ENCODE measurements around the gene B4GALNT1.
"Not testable (repeated sequence)": the region's sequence is repeated elsewhere in the genome, so short reads cannot be mapped to it uniquely, and the experiment has no call there.

The B4GALNT1 gene

DNA sequence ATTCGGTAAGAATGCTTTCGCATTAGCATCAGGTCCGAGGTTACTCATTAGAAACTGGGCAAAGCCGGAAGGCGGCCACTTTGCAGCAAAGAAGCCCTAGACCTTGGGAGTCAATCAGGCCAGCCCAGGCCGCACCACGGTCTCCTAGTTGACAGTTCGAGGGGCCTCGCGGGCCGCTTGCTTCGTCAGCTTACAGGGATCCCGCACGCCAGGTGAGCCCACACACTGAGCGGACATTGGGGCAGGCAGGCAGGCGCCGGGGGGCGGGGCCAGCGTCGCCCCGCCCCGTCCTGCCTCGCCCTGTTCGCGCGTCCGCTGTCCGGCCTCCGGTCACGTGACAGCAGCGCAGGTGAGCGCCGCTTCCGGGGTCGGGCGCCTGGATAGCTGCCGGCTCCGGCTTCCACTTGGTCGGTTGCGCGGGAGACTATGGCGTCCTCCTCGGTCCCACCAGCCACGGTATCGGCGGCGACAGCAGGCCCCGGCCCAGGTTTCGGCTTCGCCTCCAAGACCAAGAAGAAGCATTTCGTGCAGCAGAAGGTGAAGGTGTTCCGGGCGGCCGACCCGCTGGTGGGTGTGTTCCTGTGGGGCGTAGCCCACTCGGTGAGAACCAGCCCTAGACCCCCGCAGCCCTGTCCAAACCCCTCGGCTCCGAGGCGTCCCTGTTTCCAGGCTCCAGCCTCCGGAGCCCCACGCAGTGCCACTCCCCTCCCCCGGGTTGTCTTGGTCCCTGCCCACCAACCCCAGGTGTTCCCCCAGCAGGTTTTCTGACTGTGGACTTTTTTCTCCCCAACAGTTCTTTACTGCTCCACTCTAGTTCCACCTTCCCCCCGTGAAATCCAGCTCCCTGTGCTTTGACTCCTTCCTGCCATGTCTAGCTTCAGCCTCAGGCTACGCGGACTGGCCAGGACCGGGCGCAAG lies 41.9 kb downstream of the B4GALNT1 start, which contains the start of gene PIP4K2C:
PIP4K2C (plus strand) TSS at position 329 of the 918 bp plus-strand sequence; CDS start at position 427, 98 bp downstream.
- 1% methylated on average over 42 to 65 of the region's 69 CpGs for WGBS, 2 experiments (ENCODE audit: insufficient coverage in 2 of 2)
- peak within 1 kb of the TSS; percentile 70 for H3K4me3 ChIP-seq (ENCODE audit: extremely low read depth, insufficient read depth, low read length, poor library complexity, severe bottlenecking)
- no peaks in the 10 kb centered on the region for H3K9me3 ChIP-seq (ENCODE audit: control insufficient read depth, low read length)
- H3K4me1 ChIP-seq (ENCODE audit: control insufficient read depth, insufficient read depth, low read length, poor library complexity, severe bottlenecking): peaks cover 3% of the 10 kb centered on the region
- H3K27ac ChIP-seq (ENCODE audit: low read depth, low read length, severe bottlenecking): no peak within 1 kb of the TSS
- H3K36me3 ChIP-seq (ENCODE audit: control insufficient read depth, insufficient read depth, low read length): peaks cover 2% of the 10 kb centered on the region

DNA sequence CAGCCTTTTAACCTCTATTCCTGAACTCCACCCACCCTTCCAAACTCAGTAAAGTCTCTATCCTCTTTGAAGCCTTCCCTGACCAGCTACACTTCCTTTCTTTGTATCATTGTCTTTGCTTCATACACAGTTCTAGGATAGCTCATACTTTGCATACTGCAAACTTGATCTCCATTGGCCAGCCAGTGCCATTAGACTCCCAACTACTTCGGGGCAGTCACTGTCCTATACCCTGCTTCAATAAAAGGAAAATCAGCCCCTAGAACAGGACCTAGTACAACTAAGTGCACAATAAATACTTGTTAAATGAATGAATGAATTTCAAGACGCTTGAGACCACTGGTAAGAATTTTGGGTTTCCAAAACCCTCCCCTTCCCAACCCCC lies 42.5 kb downstream of the B4GALNT1 start:
- WGBS, 2 experiments (ENCODE audit: insufficient coverage in 2 of 2): 83% methylated on average over 1 of the region's 2 CpGs; no CpG with 5 or more reads in 1 of the 2 experiments
- Histone ChIP-seq H3K27ac (ENCODE audit: low read depth, low read length, severe bottlenecking) (no peak overlapping the region), H3K4me3 (ENCODE audit: extremely low read depth, insufficient read depth, low read length, poor library complexity, severe bottlenecking) (peak overlapping the region; percentile 70), H3K4me1 (ENCODE audit: control insufficient read depth, insufficient read depth, low read length, poor library complexity, severe bottlenecking) (peaks cover 3% of the 10 kb centered on the region), H3K9me3 (ENCODE audit: control insufficient read depth, low read length) (no peaks in the 10 kb centered on the region), H3K36me3 (ENCODE audit: control insufficient read depth, insufficient read depth, low read length) (no peaks in the 10 kb centered on the region)

DNA sequence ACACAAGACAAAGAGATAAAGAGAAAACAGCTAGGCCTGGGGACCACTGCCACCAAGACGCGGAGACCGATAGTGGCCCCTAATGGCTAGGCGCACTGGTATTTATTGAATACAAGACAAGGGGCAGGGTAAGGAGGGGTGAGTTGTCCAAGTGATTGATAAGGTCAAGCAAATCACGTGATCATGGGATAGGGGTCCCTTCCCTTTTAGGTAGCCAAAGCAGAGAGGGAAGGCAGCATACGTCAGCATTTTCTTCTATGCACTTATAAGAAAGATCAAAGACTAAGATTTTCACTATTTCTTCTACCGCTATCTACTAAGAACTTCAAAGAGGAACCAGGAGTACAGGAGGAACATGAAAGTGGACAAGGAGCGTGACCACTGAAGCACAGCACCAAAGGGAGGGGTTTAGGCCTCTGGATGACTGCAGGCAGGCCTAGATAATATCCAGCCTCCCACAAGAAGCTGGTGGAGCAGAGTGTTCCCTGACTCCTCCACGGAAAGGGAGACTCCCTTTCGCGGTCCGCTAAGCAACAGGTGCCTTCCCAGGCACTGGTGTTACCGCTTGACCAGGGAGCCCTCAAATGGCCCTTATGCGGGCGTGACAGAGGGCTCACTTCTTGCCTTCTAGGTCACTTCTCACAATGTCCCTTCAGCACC lies 43.9 kb downstream of the B4GALNT1 start:
- 91 to 97% methylated on average over 13 to 14 of the region's 15 CpGs for WGBS, 2 experiments (ENCODE audit: insufficient coverage in 2 of 2)
- H3K4me1 ChIP-seq (ENCODE audit: control insufficient read depth, insufficient read depth, low read length, poor library complexity, severe bottlenecking); H3K9me3 ChIP-seq (ENCODE audit: control insufficient read depth, low read length); H3K36me3 ChIP-seq (ENCODE audit: control insufficient read depth, insufficient read depth, low read length); H3K27ac ChIP-seq (ENCODE audit: low read depth, low read length, severe bottlenecking); H3K4me3 ChIP-seq (ENCODE audit: extremely low read depth, insufficient read depth, low read length, poor library complexity, severe bottlenecking): not testable (repeated sequence)

DNA sequence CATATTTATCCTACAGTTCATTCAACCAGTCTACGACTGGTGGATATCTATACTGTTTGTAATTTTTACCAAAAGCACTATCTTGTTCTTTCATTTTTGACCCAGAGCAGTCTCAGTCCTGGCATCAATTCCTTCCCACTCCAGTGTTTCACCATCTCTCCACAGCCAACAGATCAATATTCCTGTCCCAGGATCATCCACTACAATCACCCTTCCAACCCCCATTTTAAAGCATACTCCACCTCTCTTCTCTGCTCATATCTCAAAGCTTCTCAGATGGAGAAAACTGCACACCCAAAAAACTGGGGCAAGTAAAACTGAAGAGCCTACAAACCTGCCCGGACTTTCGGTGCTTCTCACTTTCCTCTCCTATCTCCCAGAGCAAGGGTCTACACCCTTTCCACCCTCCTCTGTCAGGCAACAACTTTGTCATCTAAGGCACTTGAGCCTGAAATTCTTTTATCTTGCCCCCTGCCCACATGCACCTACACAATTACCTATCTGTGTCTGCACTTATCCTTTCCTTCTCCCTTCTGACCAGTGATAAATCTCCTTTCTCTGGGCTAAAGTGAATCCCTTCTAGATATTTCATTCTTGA lies 46.1 kb downstream of the B4GALNT1 start:
- Histone ChIP-seq H3K4me3 (ENCODE audit: extremely low read depth, insufficient read depth, low read length, poor library complexity, severe bottlenecking) (no peak overlapping the region), H3K9me3 (ENCODE audit: control insufficient read depth, low read length) (no peaks in the 10 kb centered on the region), H3K36me3 (ENCODE audit: control insufficient read depth, insufficient read depth, low read length) (no peaks in the 10 kb centered on the region), H3K4me1 (ENCODE audit: control insufficient read depth, insufficient read depth, low read length, poor library complexity, severe bottlenecking) (peaks cover 3% of the 10 kb centered on the region), H3K27ac (ENCODE audit: low read depth, low read length, severe bottlenecking) (no peak overlapping the region)
- 85 to 89% methylated on average over 2 to 3 of the region's 3 CpGs for WGBS, 2 experiments (ENCODE audit: insufficient coverage in 2 of 2)

- Histone ChIP-seq H3K9me3 (ENCODE audit: control insufficient read depth, low read length) (no peaks in the 10 kb centered on the region), H3K27ac (ENCODE audit: low read depth, low read length, severe bottlenecking) (no peak overlapping the region), H3K4me3 (ENCODE audit: extremely low read depth, insufficient read depth, low read length, poor library complexity, severe bottlenecking) (no peak overlapping the region), H3K4me1 (ENCODE audit: control insufficient read depth, insufficient read depth, low read length, poor library complexity, severe bottlenecking) (peaks cover 3% of the 10 kb centered on the region), H3K36me3 (ENCODE audit: control insufficient read depth, insufficient read depth, low read length) (no peaks in the 10 kb centered on the region)
- 83 to 93% methylated on average over 2 of the region's 3 CpGs for WGBS, 2 experiments (ENCODE audit: insufficient coverage in 2 of 2)
These were observed 46.9 kb downstream of the B4GALNT1 start for GRCh38 chr12:57586128-57586527.

DNA sequence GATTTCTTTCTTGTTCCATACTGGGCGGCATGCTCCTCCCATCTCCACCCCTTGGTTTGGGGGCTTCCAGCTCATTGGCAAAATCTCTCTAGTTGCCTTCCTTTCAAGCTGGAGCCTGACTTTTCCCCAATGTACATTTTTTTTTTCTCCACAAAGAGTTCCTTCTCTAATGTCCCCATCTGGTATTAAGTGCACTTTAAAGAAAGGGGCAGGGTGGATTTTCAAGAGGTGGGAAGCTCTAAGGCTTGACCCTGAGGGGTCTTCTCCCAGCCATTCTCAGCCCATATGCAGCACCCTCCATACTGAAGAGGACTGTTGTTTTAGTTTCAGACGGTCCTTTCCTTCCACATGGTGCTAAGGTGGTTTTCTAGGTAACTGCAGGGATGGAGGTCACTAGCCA lies 47.8 kb downstream of the B4GALNT1 start:
- WGBS, 2 experiments (ENCODE audit: insufficient coverage in 2 of 2): 75 to 92% methylated on average over 1 of the region's 2 CpGs
- Histone ChIP-seq H3K36me3 (ENCODE audit: control insufficient read depth, insufficient read depth, low read length) (no peaks in the 10 kb centered on the region), H3K27ac (ENCODE audit: low read depth, low read length, severe bottlenecking) (no peak overlapping the region), H3K4me1 (ENCODE audit: control insufficient read depth, insufficient read depth, low read length, poor library complexity, severe bottlenecking) (no peaks in the 10 kb centered on the region), H3K9me3 (ENCODE audit: control insufficient read depth, low read length) (no peaks in the 10 kb centered on the region), H3K4me3 (ENCODE audit: extremely low read depth, insufficient read depth, low read length, poor library complexity, severe bottlenecking) (no peak overlapping the region)

DNA sequence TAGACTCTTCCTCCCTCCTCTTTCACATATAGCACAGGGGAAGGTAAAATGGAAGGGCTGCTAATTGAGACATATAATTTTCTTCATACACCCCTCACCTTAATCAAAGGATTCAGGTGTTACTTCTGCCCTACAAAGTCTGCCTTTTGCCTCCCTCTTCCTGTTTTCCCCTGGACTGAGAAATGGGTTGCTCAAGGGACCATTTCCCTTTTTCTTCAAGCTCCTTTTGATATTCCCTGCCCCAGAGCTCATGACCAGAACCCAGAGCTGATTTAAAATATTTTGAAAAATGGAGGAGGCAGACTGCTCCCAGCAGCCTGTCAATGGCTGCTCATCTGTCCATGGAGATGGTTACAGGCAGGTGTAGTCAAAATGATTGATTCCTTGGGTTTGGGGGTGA lies 48.3 kb downstream of the B4GALNT1 start:
- Histone ChIP-seq H3K36me3 (ENCODE audit: control insufficient read depth, insufficient read depth, low read length) (no peaks in the 10 kb centered on the region), H3K4me1 (ENCODE audit: control insufficient read depth, insufficient read depth, low read length, poor library complexity, severe bottlenecking) (no peaks in the 10 kb centered on the region), H3K27ac (ENCODE audit: low read depth, low read length, severe bottlenecking) (no peak overlapping the region), H3K4me3 (ENCODE audit: extremely low read depth, insufficient read depth, low read length, poor library complexity, severe bottlenecking) (no peak overlapping the region), H3K9me3 (ENCODE audit: control insufficient read depth, low read length) (no peaks in the 10 kb centered on the region)

GRCh38 chr12:57584050-57584449 lies 49.0 kb downstream of the B4GALNT1 start:
- no CpG with 5 or more reads among the region's 2 CpGs for WGBS, 2 experiments (ENCODE audit: insufficient coverage in 2 of 2)

DNA sequence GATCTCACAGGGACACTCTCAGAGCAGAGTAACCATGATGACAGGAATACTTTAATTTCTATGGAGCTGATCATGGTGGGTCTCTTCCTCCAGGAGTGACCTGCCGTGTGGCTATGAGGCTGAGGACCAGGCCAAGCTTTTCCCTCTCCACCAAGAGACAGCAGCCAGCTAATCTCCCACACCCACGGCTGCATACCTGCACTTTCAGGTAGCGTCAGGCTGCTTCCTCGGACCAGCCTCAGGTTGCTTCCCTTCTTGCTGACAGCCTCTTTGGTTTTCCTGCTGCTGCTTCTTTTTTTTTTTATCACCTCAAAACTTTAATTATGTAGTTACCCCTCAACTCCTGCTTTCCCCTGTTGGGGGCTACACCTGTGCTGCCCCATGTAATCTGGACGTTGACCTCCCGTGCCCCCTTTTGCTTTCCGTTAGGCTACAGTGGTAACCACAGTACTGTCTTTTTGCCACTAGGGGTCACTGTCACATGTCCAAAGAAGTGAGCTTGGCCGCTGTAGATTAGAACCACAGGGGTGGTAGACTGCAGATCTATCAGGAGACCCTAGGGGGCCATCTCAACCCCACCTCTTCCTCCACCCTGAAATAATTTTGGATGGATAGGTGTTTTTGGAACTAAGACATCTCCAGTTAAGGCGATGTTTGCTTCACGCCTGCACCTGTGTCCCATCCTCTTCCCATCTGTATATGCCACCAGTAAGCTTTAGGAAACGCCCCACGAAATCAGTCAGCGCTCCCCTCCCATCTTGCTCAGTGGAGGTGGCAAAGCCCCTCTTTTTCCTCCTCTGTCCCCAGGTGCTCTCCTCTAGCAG lies 49.8 kb downstream of the B4GALNT1 start:
- Histone ChIP-seq H3K4me1 (ENCODE audit: control insufficient read depth, insufficient read depth, low read length, poor library complexity, severe bottlenecking) (no peaks in the 10 kb centered on the region), H3K36me3 (ENCODE audit: control insufficient read depth, insufficient read depth, low read length) (no peaks in the 10 kb centered on the region), H3K4me3 (ENCODE audit: extremely low read depth, insufficient read depth, low read length, poor library complexity, severe bottlenecking) (no peak overlapping the region), H3K27ac (ENCODE audit: low read depth, low read length, severe bottlenecking) (no peak overlapping the region), H3K9me3 (ENCODE audit: control insufficient read depth, low read length) (no peaks in the 10 kb centered on the region)
- WGBS, 2 experiments (ENCODE audit: insufficient coverage in 2 of 2): 67 to 68% methylated on average over 10 to 12 of the region's 13 CpGs

More at GRCh38 chr12:57584050-57584449, 49.0 kb downstream of the B4GALNT1 start:
- H3K36me3 ChIP-seq (ENCODE audit: control insufficient read depth, insufficient read depth, low read length): no peaks in the 10 kb centered on the region
- no peak overlapping the region for H3K27ac ChIP-seq (ENCODE audit: low read depth, low read length, severe bottlenecking)
- no peaks in the 10 kb centered on the region for H3K4me1 ChIP-seq (ENCODE audit: control insufficient read depth, insufficient read depth, low read length, poor library complexity, severe bottlenecking)
- no peaks in the 10 kb centered on the region for H3K9me3 ChIP-seq (ENCODE audit: control insufficient read depth, low read length)
- H3K4me3 ChIP-seq (ENCODE audit: extremely low read depth, insufficient read depth, low read length, poor library complexity, severe bottlenecking): no peak overlapping the region

DNA sequence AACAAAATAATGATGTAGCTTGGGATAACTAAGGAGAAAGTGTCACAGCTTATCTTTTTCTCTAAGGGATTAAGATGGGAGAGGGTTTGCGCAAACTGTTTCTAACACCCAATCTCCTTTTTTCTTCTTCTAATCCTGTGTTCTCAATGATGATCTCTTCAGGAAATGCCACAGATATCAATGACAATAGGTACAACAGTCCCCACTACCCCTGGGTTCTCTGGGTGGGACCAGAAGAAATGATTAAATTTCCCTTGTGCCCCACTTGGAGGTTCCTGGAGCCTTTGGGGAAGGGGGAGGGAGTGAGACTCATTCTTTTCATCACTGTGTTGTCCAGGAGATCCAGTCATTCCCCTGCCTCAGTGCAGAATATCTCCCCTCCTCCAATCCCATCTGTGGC lies 50.6 kb downstream of the B4GALNT1 start:
- no peaks in the 10 kb centered on the region for H3K36me3 ChIP-seq (ENCODE audit: control insufficient read depth, insufficient read depth, low read length)
- no peak overlapping the region for H3K27ac ChIP-seq (ENCODE audit: low read depth, low read length, severe bottlenecking)
- H3K4me3 ChIP-seq (ENCODE audit: extremely low read depth, insufficient read depth, low read length, poor library complexity, severe bottlenecking): no peak overlapping the region
- no CpG with 5 or more reads among the region's 1 CpG for WGBS, 2 experiments (ENCODE audit: insufficient coverage in 2 of 2)
- no peaks in the 10 kb centered on the region for H3K4me1 ChIP-seq (ENCODE audit: control insufficient read depth, insufficient read depth, low read length, poor library complexity, severe bottlenecking)
- no peaks in the 10 kb centered on the region for H3K9me3 ChIP-seq (ENCODE audit: control insufficient read depth, low read length)
